HG02588 (cell line): ENCODE measurements around the gene PAPPA2.

Experiments used
- ATAC-seq: cut with Tn5 transposase; IDR thresholded peaks from one replicate; pipeline ENCODE4 v1.9.1; 2021; ENCODE audit warnings: mild to moderate bottlenecking, moderate library complexity; ENCODE audit not compliant: unreplicated experiment

The PAPPA2 gene

DNA sequence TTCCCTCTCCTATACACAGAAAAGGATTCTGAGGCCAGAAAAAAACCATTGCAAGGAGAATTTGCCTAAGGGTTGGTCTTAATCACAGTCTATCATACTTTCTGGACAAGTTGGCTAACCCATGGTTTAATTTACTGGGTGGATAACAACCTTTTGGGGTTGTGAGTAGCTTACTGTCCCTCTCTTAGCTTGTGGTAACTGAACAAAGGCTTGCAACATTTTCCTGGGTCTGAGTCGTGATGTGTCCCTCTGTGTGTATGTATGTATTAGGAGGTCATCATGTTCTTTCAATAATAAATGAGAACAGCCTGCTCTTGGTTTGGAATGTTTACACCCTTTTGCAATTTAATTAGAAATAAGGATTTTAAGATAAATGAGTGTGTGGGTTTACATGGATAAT lies 36.7 kb downstream of the PAPPA2 start:
- ATAC-seq: no peak

DNA sequence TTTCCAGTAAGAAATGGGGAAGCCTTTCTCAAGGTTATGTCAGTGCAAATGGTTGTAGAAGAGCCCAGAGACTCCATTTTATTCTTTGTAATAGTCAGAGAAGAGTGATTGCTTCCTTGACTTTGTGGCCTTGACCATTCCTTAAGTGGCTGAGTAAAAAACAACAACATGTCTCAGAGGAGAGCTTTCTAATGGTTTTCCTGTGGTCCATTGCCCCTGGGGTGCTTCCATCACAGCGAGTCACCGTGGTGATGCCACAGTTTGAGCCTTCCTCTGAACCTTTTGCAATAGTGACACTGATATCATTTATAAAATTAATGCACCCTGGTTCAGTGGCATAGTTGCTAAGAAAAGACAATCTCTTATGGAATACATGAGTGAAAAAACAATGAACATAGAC lies 38.6 kb downstream of the PAPPA2 start:
- ATAC-seq: no peak

DNA sequence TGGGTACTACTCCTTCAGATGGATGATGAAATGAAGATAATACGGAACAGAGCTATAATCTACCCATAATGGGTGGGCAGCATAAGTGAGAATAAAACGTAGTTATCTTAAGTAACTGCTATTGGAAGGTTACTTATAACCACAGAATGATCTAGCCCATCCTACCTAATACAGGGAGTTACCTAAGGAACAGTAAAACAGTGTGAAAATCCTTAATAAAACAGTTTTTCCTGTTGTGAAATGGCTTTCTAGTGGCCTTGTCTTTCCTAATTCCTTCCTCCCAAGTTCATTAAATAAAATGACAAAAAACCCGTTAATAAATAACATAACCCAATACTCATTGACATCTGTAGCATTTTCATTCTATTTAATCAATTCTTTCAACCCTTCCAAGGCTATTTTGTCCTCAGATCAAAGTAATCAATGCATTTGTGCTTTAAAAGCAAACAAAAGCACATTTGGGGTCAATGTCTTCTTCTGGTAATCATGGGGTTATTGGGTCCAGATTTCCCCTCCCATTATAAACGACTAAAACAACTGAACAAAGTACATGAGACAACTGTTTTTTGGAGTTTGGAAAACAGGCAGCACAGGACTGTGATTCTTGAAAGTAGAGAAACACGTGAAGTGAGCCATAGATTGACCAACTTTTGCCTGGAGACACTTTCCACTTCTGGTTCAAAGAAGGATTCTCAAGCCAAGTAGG lies 42.0 kb downstream of the PAPPA2 start:
- no peak for ATAC-seq

DNA sequence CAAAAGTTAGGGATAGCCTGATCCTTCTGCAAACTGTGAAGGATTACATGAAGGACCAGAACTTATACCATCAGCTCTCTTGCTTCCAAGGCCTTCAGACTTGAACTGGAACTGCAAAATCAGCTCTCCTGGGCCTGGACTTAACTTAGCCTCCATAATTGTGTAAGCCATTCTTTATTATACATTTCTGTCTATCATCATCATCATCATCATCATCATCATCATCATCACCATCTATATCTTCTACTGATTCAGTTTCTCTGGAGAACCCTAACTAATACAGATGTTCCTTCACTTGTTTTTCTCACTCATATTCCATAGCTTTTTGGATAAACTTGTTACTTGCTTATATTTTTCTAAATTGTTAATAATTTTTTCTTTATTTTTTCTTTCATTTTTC lies 50.0 kb downstream of the PAPPA2 start:
- ATAC-seq: no peak

GRCh38 chr1:176515310-176515709 lies 52.3 kb downstream of the PAPPA2 start:
- ATAC-seq: no peak

- no peak for ATAC-seq
Observed at GRCh38 chr1:176517484-176517883, 54.5 kb downstream of the PAPPA2 start.

DNA sequence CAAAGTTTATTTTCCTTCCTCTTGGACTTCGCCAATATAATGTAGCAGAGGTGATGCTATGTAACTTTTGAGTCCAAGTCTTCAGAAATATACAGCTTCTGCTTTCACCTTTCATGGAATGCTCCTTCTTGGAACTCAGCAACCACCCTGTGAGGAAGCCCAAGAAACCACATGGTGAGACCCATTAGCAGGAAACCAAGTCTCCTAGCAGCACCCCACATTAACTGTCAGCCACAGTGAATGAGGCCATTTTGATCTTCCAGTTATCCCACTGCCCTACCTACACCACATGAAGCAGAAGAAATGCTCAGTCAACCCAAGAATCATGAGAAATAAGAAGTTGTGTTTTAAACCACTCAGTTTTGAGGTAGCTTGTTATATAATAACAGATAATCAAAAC lies 58.2 kb downstream of the PAPPA2 start:
- no peak for ATAC-seq

DNA sequence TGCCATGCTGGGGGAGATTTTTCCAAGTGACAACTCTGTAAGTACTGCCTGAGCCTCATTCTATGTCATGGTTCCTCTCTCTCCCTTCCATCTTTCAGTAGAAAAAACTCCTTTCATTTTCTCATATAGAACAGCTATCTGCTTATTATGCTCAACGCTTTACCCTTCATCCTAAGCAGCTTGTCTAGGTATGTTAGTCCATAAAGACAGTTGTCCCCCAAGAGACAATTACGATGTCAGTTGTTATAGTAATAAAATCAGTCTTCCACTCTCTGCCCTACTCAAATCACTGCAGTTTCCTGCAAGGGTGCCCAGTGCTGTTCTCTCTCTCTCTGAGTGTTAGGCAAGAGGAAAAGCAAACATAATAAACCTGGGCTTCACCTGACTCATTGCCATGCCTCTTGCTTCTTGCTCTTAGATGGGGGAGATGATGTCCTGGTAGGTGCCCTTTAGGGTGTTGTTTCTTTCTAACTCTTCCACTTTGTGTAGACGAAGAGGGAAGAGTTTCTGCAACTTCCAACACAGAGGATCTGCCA lies 59.4 kb downstream of the PAPPA2 start:
- ATAC-seq: no peak

GRCh38 chr1:176529395-176530090 lies 66.6 kb downstream of the PAPPA2 start:
- ATAC-seq: no peak

- ATAC-seq: no peak
Observed at GRCh38 chr1:176531036-176531435, 68.1 kb downstream of the PAPPA2 start.

- ATAC-seq: no peak
Observed at GRCh38 chr1:176531921-176532897, 69.2 kb downstream of the PAPPA2 start.

GRCh38 chr1:176533020-176533419 lies 70.0 kb downstream of the PAPPA2 start:
- ATAC-seq: no peak

DNA sequence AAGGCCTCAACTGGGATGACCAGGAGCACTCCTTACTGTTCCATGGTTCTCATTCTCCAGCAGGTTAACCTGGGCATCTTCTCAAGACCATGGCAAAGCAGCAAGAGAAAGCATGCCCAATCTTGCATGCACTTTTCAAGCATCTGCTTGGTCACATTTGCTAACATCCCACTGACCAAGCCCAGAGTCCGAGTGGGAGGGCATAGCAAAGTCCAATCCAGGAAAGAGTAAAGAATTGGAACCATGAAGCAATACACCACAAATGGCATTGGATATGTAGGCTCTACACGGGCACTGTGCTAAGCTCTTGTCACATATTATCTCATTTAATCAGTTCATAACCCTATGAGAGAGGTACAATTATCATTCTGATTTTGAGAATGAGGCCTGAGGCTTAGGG lies 73.6 kb downstream of the PAPPA2 start:
- ATAC-seq: no peak

GRCh38 chr1:176539018-176539417 lies 76.0 kb downstream of the PAPPA2 start:
- no peak for ATAC-seq

GRCh38 chr1:176540428-176540827 lies 77.5 kb downstream of the PAPPA2 start:
- ATAC-seq: no peak

DNA sequence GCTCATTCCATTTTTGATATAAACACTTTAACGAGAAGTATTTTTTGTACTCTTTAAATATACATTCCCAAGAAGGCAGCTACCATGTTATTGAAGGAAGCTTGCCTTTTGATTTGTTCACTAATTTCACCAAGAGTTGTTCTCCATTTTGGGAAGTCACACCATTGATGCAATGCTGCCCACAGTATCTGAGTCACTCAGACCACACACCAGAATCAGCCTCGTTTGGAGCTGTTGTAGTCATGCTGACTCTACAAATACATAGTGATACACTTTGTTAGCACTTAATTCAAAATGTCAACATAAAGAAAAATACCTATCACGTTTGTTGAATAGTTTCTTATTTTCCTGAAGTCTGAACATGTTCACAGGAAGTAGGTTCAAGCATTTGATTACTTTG lies 78.7 kb downstream of the PAPPA2 start:
- ATAC-seq: no peak

DNA sequence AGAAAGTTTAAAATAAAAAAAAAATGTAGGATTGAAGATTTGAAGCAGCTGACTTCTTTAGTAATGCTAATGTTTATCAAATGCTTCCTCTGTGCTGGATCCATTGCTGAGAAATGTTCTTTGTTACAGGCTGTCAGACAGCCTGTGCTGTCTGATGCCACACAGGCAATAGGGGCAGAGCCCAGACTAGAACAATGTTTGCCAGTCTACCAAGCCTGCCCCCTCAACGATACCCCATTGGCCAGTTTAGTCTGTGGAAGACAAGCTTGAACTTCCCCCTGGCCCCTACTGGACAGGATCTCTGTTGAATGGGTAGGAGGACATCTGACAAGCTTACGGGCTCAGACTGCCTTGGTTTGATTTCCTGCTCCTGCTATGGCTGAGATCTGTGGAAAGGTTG lies 79.4 kb downstream of the PAPPA2 start:
- ATAC-seq: no peak

DNA sequence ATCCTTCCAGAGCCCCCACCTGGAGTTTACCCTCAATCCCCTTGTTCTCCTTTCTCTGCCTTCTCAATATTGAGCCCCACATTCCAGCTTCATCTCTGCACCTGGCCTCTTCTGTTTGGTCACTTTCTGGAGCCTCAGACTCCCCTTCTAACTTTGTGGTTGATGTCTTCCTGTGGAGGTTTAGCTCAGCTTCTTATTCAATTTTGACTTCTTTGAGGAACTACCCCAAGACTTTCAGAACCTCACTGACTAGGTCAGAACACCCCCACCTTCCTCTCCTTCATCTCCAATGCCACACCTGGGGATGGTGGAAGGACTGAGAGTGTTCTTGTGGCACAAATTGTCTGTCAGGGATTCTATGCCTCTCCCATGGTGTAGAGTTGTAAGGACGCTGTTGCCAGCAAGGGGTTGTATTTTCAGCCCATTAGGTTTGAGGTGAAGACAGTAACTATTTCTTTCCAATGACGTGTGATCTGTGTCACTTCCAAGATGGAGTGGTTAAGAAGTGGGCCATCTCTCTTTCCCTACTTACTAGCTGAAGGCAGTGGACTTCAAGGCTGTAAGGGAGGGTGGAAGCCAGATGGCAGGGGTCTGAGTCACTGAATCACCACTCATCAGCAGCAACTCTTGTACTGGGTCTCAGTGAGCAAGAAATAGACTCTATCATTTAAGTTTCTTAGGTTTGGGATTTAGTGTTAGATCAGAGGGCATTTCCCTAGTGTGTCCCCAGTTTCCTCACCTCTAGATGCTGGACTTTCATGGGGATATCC lies 80.6 kb downstream of the PAPPA2 start:
- ATAC-seq: no peak

GRCh38 chr1:176545034-176545639 lies 82.2 kb downstream of the PAPPA2 start:
- no peak for ATAC-seq

GRCh38 chr1:176546825-176547224 lies 83.8 kb downstream of the PAPPA2 start:
- no peak for ATAC-seq
